GM19463 (cell line): Measurements from ENCODE around the gene ASB10.

ENCODE experiments used
- ATAC-seq: cut with Tn5 transposase; IDR thresholded peaks from one replicate; pipeline ENCODE4 v1.9.1; 2021; ENCODE audit warnings: mild to moderate bottlenecking, moderate library complexity; ENCODE audit not compliant: unreplicated experiment

The ASB10 gene

GRCh38 chr7:151138153-151138851 is 48.7 kb downstream of the ASB10 start:
- ATAC-seq, result no peak

GRCh38 chr7:151137791-151138152 is 49.3 kb downstream of the ASB10 start:
- no peak for ATAC-seq

- no peak for ATAC-seq
These were observed 49.9 kb downstream of the ASB10 start for GRCh38 chr7:151137076-151137675.

- no peak for ATAC-seq
These were observed 50.9 kb downstream of the ASB10 start for GRCh38 chr7:151135866-151136843.

- no peak for ATAC-seq
These were observed 51.6 kb downstream of the ASB10 start for GRCh38 chr7:151135525-151135845.

- ATAC-seq, result no peak
These were observed 52.1 kb downstream of the ASB10 start for GRCh38 chr7:151134743-151135524.

GRCh38 chr7:151133986-151134742 is 52.9 kb downstream of the ASB10 start:
- ATAC-seq, result no peak

GRCh38 chr7:151133266-151133985 is 53.6 kb downstream of the ASB10 start:
- no peak for ATAC-seq

- ATAC-seq, result no peak
These were observed 54.4 kb downstream of the ASB10 start for GRCh38 chr7:151132461-151133205.

- no peak for ATAC-seq
These were observed 55.3 kb downstream of the ASB10 start for GRCh38 chr7:151131592-151132293.

GRCh38 chr7:151131224-151131591 is 55.8 kb downstream of the ASB10 start:
- no peak for ATAC-seq

GRCh38 chr7:151130741-151131157 is 56.3 kb downstream of the ASB10 start:
- no peak for ATAC-seq

- ATAC-seq, result no peak
These were observed 57.0 kb downstream of the ASB10 start for GRCh38 chr7:151129960-151130591.

GRCh38 chr7:151129117-151129959 is 57.7 kb downstream of the ASB10 start:
- ATAC-seq, result no peak

- no peak for ATAC-seq
These were observed 58.3 kb downstream of the ASB10 start for GRCh38 chr7:151128716-151129115.

GRCh38 chr7:151128144-151128543 is 58.9 kb downstream of the ASB10 start:
- no peak for ATAC-seq
